ENCODE data around the gene SMG5.

DNA sequence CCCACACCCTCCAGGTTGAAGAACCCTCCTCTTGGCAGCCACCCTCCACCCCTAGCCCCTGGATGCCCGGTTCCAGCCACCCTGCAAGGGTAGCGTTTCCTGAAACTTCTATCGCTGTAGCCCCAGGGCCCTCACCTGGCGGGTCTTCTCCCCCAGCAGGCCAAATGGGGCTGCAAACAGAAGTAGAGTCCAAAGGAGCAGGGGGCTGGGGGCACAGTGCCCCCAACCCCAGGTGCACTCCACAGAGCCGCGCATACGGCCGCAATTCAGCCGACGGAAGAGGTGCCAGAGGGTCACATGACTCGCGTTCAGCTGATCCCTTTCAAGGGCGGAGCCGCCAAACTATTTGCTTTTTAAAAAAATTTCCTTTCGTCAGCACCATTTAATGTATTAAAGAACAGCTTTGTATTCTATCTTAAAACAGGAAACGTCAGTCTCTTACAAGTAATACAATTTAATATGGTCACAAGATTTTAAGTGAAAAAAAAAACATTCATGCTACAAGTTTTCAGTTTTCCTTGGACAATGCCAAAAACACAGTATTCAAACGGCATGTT, 12.8 kb upstream of the SMG5 start, which contains the start of gene GLMP:
- TF ChIP-seq GATA2 (IDR thresholded peaks at IDR 0.05; ENCODE audit: low read depth, low read length): no peak
- TF ChIP-seq GATA3 (IDR thresholded peaks at IDR 0.05; ENCODE audit: low read depth, low read length): no peak
